Ureter (tissue), 1 donor: ENCODE data around the gene BMI1. TPM values are rescaled to one million over a fixed set of nuclear protein-coding genes. Genes with fewer than 3 reads are reported as not detected.
"Not testable (repeated sequence)": the region's sequence is repeated elsewhere in the genome, so short reads cannot be mapped to it uniquely, and the experiment has no call there.

ENCODE experiments used
- DNase-seq: peaks from one replicate; pipeline ENCODE4 v3.0.0-alpha.2; 2020; ENCODE audit warnings: low spot score
- total RNA-seq: library from RNA; stranded (reverse); gene quantifications from one replicate; pipeline ENCODE4 v1.2.4, GENCODE V29; 2023
- donor health status: DM: yes; HTN: yes; CAD: no.

The BMI1 gene
- total RNA-seq, 1 donor from 2014 or later = 51.4 TPM

- DNase-seq = no peak
Measured at GRCh38 chr10:22339761-22340328, 18.9 kb downstream of the BMI1 start.

GRCh38 chr10:22340329-22341189, 19.7 kb downstream of the BMI1 start:
- peak; percentile 65 for DNase-seq

- DNase-seq = peak; percentile 54
Measured at GRCh38 chr10:22341190-22341925, 20.5 kb downstream of the BMI1 start.

- DNase-seq = no peak
Measured at GRCh38 chr10:22341926-22342196, 21.0 kb downstream of the BMI1 start.

- DNase-seq = no peak
Measured at GRCh38 chr10:22342421-22342820, 21.5 kb downstream of the BMI1 start.

GRCh38 chr10:22343731-22344130, 22.8 kb downstream of the BMI1 start:
- no peak for DNase-seq

- no peak for DNase-seq
Measured at GRCh38 chr10:22344249-22344648, 23.4 kb downstream of the BMI1 start.

- DNase-seq = no peak
Measured at GRCh38 chr10:22344781-22345300, 23.9 kb downstream of the BMI1 start.

- peak; percentile 52 for DNase-seq
Measured at GRCh38 chr10:22345301-22346095, 24.6 kb downstream of the BMI1 start, which contains the start of gene SPAG6. SPAG6 (plus strand) TSS chr10:22345496; CDS start chr10:22345612, 116 bp downstream.

GRCh38 chr10:22346096-22346661, 25.3 kb downstream of the BMI1 start:
- DNase-seq = no peak

- DNase-seq = no peak
Measured at GRCh38 chr10:22349755-22350154, 28.9 kb downstream of the BMI1 start.

GRCh38 chr10:22351131-22351703, 30.3 kb downstream of the BMI1 start:
- no peak for DNase-seq

- no peak for DNase-seq
Measured at GRCh38 chr10:22356324-22356873, 35.5 kb downstream of the BMI1 start.

- DNase-seq = not testable (repeated sequence)
Measured at GRCh38 chr10:22357770-22358169, 36.9 kb downstream of the BMI1 start.

GRCh38 chr10:22363305-22363704, 42.4 kb downstream of the BMI1 start:
- DNase-seq = no peak

- DNase-seq = no peak
Measured at GRCh38 chr10:22364407-22365140, 43.7 kb downstream of the BMI1 start.

- no peak for DNase-seq
Measured at GRCh38 chr10:22365233-22365632, 44.3 kb downstream of the BMI1 start.

GRCh38 chr10:22365644-22366434, 44.9 kb downstream of the BMI1 start:
- no peak for DNase-seq

GRCh38 chr10:22366435-22366703, 45.5 kb downstream of the BMI1 start:
- no peak for DNase-seq
